ENCODE results near the gene PTGES2. TPM values are rescaled to one million over a fixed set of nuclear protein-coding genes. Genes with fewer than 3 reads are reported as not detected.
"Not testable (repeated sequence)": the region's sequence is repeated elsewhere in the genome, so short reads cannot be mapped to it uniquely, and the experiment has no call there.

Gene PTGES2
- total and polyA plus RNA-seq, 7 donors = 61.2 to 150 (median 119) TPM

- H3K36me3 ChIP-seq (ENCODE audit: insufficient read depth in 1 of 2, low read depth in 1 of 2) = peaks cover 0 to 5% of the 10 kb centered on the region in 2 donors
- no peaks in the 10 kb centered on the region for H3K27me3 ChIP-seq (ENCODE audit: insufficient read depth in 3 of 3, low read length in 2 of 3)
- no peak overlapping the region for H3K27ac ChIP-seq
- TF ChIP-seq, protein P1, sequence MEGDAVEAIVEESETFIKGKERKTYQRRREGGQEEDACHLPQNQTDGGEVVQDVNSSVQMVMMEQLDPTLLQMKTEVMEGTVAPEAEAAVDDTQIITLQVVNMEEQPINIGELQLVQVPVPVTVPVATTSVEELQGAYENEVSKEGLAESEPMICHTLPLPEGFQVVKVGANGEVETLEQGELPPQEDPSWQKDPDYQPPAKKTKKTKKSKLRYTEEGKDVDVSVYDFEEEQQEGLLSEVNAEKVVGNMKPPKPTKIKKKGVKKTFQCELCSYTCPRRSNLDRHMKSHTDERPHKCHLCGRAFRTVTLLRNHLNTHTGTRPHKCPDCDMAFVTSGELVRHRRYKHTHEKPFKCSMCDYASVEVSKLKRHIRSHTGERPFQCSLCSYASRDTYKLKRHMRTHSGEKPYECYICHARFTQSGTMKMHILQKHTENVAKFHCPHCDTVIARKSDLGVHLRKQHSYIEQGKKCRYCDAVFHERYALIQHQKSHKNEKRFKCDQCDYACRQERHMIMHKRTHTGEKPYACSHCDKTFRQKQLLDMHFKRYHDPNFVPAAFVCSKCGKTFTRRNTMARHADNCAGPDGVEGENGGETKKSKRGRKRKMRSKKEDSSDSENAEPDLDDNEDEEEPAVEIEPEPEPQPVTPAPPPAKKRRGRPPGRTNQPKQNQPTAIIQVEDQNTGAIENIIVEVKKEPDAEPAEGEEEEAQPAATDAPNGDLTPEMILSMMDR (IDR thresholded peaks at IDR 0.05) = no peak
- 89 to 90% (median 90%) methylated on average over 26 of the region's 26 CpGs for WGBS, 3 donors
- no peaks in the 10 kb centered on the region for H3K9me3 ChIP-seq
- DNase-seq = peak; percentile 12 to 50
- peaks cover 18% of the 10 kb centered on the region for H3K4me1 ChIP-seq
- intact Hi-C loops (cut with DNase I) = loop anchor here (5.0 to 10.0 kb wide), 3 partner anchors 63 to 173 kb away; no protein-coding TSS in a partner anchor
- ATAC-seq = no peak
- no peak overlapping the region for H3K4me3 ChIP-seq
Observed at GRCh38 chr9:128115187-128116103, 12.1 kb downstream of the PTGES2 start.

DNA sequence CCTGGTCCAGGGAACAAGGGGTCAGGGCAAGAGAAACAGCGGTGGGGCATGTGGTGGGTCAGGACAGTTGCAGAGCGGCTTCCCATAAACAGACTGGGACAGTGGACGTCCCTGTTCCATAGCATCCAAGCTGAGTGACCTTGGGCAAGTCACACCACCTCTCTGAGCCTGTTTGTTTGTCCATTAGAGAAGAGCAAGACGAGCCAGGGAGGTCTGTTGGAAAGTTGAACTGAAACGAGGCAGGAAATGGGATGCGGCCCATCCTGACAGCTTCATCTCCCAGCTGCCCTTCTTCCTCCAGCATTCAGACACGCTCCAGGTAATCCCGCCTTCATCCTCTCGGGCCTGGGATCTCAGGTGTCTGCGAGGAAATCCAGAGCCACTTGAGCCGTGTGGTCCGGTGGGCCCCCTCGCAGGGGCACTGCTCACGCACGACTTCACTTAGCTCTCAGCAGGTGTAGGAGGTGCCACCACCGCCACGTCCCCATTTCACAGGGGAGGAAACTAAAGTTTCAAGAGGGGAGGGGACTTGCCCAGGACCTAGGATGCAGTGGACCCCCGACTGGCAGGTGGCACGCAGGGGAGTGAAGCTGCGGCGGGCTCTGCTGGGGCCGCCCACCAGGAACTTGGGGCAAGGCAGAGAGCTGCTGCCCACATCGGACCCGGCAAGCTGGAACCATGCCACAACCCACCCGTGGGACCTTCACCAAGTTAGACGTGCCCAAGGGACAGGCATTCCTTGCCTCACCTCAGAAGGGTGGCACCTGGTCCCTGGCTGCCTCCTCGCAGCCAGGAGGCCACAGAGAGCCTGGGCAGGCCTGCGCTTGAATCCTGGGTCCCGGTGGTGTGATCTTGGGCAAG lies 13.0 kb downstream of the PTGES2 start:
- H3K27ac ChIP-seq = no peak overlapping the region
- WGBS, 3 donors = 84 to 87% (median 86%) methylated on average over 28 to 29 of the region's 29 CpGs
- peak; percentile 9 to 51 for DNase-seq

GRCh38 chr9:128113526-128114325 lies 13.8 kb downstream of the PTGES2 start:
- Histone ChIP-seq H3K4me3 (no peak overlapping the region), H3K4me1 (peaks cover 28% of the 10 kb centered on the region), H3K27me3 (ENCODE audit: insufficient read depth in 3 of 3, low read length in 2 of 3) (no peaks in the 10 kb centered on the region), H3K9me3 (no peaks in the 10 kb centered on the region), H3K36me3 (ENCODE audit: insufficient read depth in 1 of 2, low read depth in 1 of 2) (peaks cover 0 to 4% of the 10 kb centered on the region in 2 donors), H3K27ac (no peak overlapping the region)
- DNase-seq = peak in 1 of 2 donors; percentile 53
- WGBS, 3 donors = 86 to 93% (median 91%) methylated on average over 12 of the region's 12 CpGs
- ATAC-seq = no peak
- TF ChIP-seq, protein P1 (IDR thresholded peaks at IDR 0.05) = no peak
- intact Hi-C loops (cut with DNase I) = loop anchor here in 1 of 2 donors (10.0 kb wide), 1 partner anchor 169 kb away; no protein-coding TSS in a partner anchor

More for the DNA sequence above, 13.0 kb downstream of the PTGES2 start:
- Histone ChIP-seq H3K27me3 (ENCODE audit: insufficient read depth in 3 of 3, low read length in 2 of 3) (no peaks in the 10 kb centered on the region), H3K4me3 (no peak overlapping the region), H3K36me3 (ENCODE audit: insufficient read depth in 1 of 2, low read depth in 1 of 2) (no peaks in the 10 kb centered on the region), H3K4me1 (peaks cover 21% of the 10 kb centered on the region), H3K9me3 (no peaks in the 10 kb centered on the region)
- TF ChIP-seq, protein P1 (IDR thresholded peaks at IDR 0.05) = no peak
- no peak for ATAC-seq
- intact Hi-C loops (cut with DNase I) = loop anchor here (5.0 to 10.0 kb wide), 3 partner anchors 62 to 172 kb away; no protein-coding TSS in a partner anchor

DNA sequence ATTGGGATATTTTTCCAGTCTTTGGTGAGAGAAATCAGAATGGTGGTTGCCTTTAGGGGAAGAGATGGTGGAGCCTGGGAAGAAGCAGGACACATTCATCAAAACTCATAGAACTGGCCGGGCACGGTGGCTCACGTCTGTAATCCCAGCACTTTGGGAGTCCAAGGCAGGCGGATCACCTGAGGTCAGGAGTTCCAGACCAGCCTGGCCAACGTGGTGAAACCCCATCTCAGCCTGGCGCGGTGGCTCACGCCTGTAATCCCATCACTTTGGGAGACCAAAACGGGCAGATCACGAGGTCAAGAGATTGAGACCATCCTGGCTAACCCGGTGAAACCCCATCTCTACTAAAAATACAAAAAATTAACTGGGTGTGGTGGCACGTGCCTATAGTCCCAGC lies 15.8 kb downstream of the PTGES2 start:
- peak overlapping the region; percentile 97 for H3K27ac ChIP-seq
- 31 to 54% (median 35%) methylated on average over 12 of the region's 12 CpGs for WGBS, 3 donors
- H3K4me3 ChIP-seq; ATAC-seq; H3K27me3 ChIP-seq (ENCODE audit: insufficient read depth in 3 of 3, low read length in 2 of 3); H3K9me3 ChIP-seq: not testable (repeated sequence)
- intact Hi-C loops (cut with DNase I) = loop anchor here in 1 of 2 donors (10.0 kb wide), 1 partner anchor 167 kb away; no protein-coding TSS in a partner anchor
- DNase-seq = peak in 1 of 2 donors; percentile 53
- peaks cover 0 to 24% of the 10 kb centered on the region in 2 donors for H3K36me3 ChIP-seq (ENCODE audit: insufficient read depth in 1 of 2, low read depth in 1 of 2)
- H3K4me1 ChIP-seq = peaks cover 48% of the 10 kb centered on the region

Measured in psoas muscle (tissue), 8 donors.